OCI-LY1 (cell line): ENCODE data around the gene RPL38.

ENCODE experiments used
- H2AFZ ChIP-seq: fragments of 200-600 bp; sonication (generic), shearing (Covaris generic); 2 replicates; pipeline ENCODE4 v1.6.0; 2014; ENCODE audit warnings: antibody characterized with exemption, mild to moderate bottlenecking, low read length
- H3F3A ChIP-seq: fragments of 200-600 bp; sonication (generic), shearing (Covaris generic); 2 replicates; pipeline ENCODE4 v1.6.0; 2014; ENCODE audit warnings: mild to moderate bottlenecking, antibody characterized with exemption, low read length, moderate library complexity; ENCODE audit not compliant: insufficient read depth
- H3K27ac ChIP-seq: fragments of 200-600 bp; sonication (generic); 2 replicates; pipeline ENCODE4 v1.5.1; 2014; ENCODE audit warnings: low read length, mixed run types, mild to moderate bottlenecking, low read depth; ENCODE audit not compliant: poor library complexity, severe bottlenecking
- H3K27me3 ChIP-seq: fragments of 200-600 bp; sonication (generic); 2 replicates; pipeline ENCODE4 v1.6.0; 2014; ENCODE audit warnings: antibody characterized with exemption, mild to moderate bottlenecking, low read length, moderate library complexity; ENCODE audit not compliant: insufficient read depth
- H3K36me3 ChIP-seq: fragments of 200-600 bp; sonication (generic); 2 replicates; pipeline ENCODE4 v1.6.1; 2014; ENCODE audit warnings: mild to moderate bottlenecking, antibody characterized with exemption, low read length, moderate library complexity, mixed read lengths; ENCODE audit not compliant: insufficient read depth
- H3K4me1 ChIP-seq: fragments of 200-600 bp; sonication (generic); 2 replicates; pipeline ENCODE4 v1.5.1; 2014; ENCODE audit warnings: mild to moderate bottlenecking, low read length, moderate library complexity; ENCODE audit not compliant: insufficient read depth, severe bottlenecking
- H3K4me2 ChIP-seq: fragments of 200-600 bp; sonication (generic), shearing (Covaris generic); 2 replicates; pipeline ENCODE4 v1.6.1; 2014; ENCODE audit warnings: low read length
- H3K4me3 ChIP-seq: fragments of 200-600 bp; sonication (generic); 2 replicates; pipeline ENCODE4 v1.5.1; 2014; ENCODE audit warnings: low read length, low read depth, mild to moderate bottlenecking, mixed read lengths; ENCODE audit not compliant: poor library complexity, severe bottlenecking
- H3K79me2 ChIP-seq: fragments of 200-600 bp; shearing (Covaris generic); 2 replicates; pipeline ENCODE4 v1.6.1; 2016; ENCODE audit warnings: mixed run types, low read length, mixed read lengths; ENCODE audit not compliant: insufficient read depth
- H3K9ac ChIP-seq: fragments of 200-600 bp; sonication (generic), shearing (Covaris generic); 2 replicates; pipeline ENCODE4 v1.6.1; 2014; ENCODE audit warnings: mild to moderate bottlenecking, low read length, mixed read lengths
- H3K9me2 ChIP-seq: fragments of 200-600 bp; sonication (generic), shearing (Covaris generic); 2 replicates; pipeline ENCODE4 v1.6.1; 2014; ENCODE audit warnings: low read depth, mild to moderate bottlenecking, low read length, mixed read lengths
- H3K9me3 ChIP-seq: fragments of 200-600 bp; shearing (Covaris generic); 2 replicates; pipeline ENCODE4 v1.6.1; 2014; ENCODE audit warnings: low read length, mixed read lengths
- H4K20me1 ChIP-seq: fragments of 200-600 bp; sonication (generic), shearing (Covaris generic); 2 replicates; pipeline ENCODE4 v1.6.0; 2016; ENCODE audit warnings: mild to moderate bottlenecking, low read length; ENCODE audit not compliant: insufficient read depth
- CTCF ChIP-seq: fragments of 200-600 bp; sonication (generic), shearing (Covaris generic); IDR thresholded peaks from 2 replicates; pipeline ENCODE4 v1.5.1; 2017; ENCODE audit warnings: mild to moderate bottlenecking, antibody characterized with exemption, low read length, moderate library complexity, mixed read lengths
- EZH2 ChIP-seq: fragments of 200-600 bp; sonication (generic), shearing (Covaris generic); IDR thresholded peaks from 2 replicates; pipeline ENCODE4 v1.8.0; 2017; ENCODE audit warnings: borderline replicate concordance, mixed run types, mild to moderate bottlenecking, antibody characterized with exemption, low read length, moderate library complexity, mixed read lengths

The RPL38 gene

GRCh38 chr17:74177018-74177450, 26.4 kb upstream of the RPL38 start:
- Histone ChIP-seq H3K9me3 (no peaks in the 10 kb centered on the region), H3K27me3 (no peaks in the 10 kb centered on the region; the same call in 1 of the 2 replicates), H3F3A (no peaks in the 10 kb centered on the region)

GRCh38 chr17:74179576-74179975, 23.9 kb upstream of the RPL38 start:
- H3K4me2 ChIP-seq, result no peak overlapping the region

More at GRCh38 chr17:74177018-74177450, 26.4 kb upstream of the RPL38 start:
- Histone ChIP-seq H3K36me3 (no peaks in the 10 kb centered on the region), H4K20me1 (no peaks in the 10 kb centered on the region), H3K79me2 (no peaks in the 10 kb centered on the region), H2AFZ (no peak overlapping the region), H3K4me1 (no peaks in the 10 kb centered on the region), H3K9ac (no peak overlapping the region), H3K9me2 (no peaks in the 10 kb centered on the region), H3K4me3 (no peak overlapping the region), H3K4me2 (no peak overlapping the region), H3K27ac (no peak overlapping the region)
- TF ChIP-seq EZH2 (no peak), CTCF (no peak)

GRCh38 chr17:74180336-74180735, 23.1 kb upstream of the RPL38 start:
- Histone ChIP-seq H3K27ac (no peak overlapping the region), H3K4me2 (no peak overlapping the region), H3K9me3 (no peaks in the 10 kb centered on the region), H3K36me3 (no peaks in the 10 kb centered on the region), H3K9me2 (no peaks in the 10 kb centered on the region), H3K27me3 (no peaks in the 10 kb centered on the region; the same call in 1 of the 2 replicates), H3K9ac (no peak overlapping the region), H3K79me2 (no peaks in the 10 kb centered on the region), H4K20me1 (no peaks in the 10 kb centered on the region), H3K4me3 (no peak overlapping the region), H3F3A (no peaks in the 10 kb centered on the region), H3K4me1 (no peaks in the 10 kb centered on the region), H2AFZ (no peak overlapping the region)
- TF ChIP-seq EZH2 (no peak), CTCF (no peak)

More at GRCh38 chr17:74179576-74179975, 23.9 kb upstream of the RPL38 start:
- Histone ChIP-seq H3K27ac (no peak overlapping the region), H3K36me3 (no peaks in the 10 kb centered on the region), H3F3A (no peaks in the 10 kb centered on the region), H3K4me3 (no peak overlapping the region), H2AFZ (no peak overlapping the region), H3K27me3 (no peaks in the 10 kb centered on the region; the same call in 1 of the 2 replicates), H3K79me2 (no peaks in the 10 kb centered on the region), H3K9me3 (no peaks in the 10 kb centered on the region), H4K20me1 (no peaks in the 10 kb centered on the region), H3K4me1 (no peaks in the 10 kb centered on the region), H3K9me2 (no peaks in the 10 kb centered on the region), H3K9ac (no peak overlapping the region)
- TF ChIP-seq CTCF, result no peak
- no peak for TF ChIP-seq EZH2
